Mucosa of rectum (tissue), 2 donors: ENCODE measurements around the gene LIN37.
"Not testable (repeated sequence)": the region's sequence is repeated elsewhere in the genome, so short reads cannot be mapped to it uniquely, and the experiment has no call there.

Experiments used
- H3K27ac ChIP-seq, 2 donors: one replicate each; pipeline ENCODE4 v1.7.0; 2013; ENCODE audit warnings: inconsistent platforms in 2 of 2, low read depth in 2 of 2, low read length in 2 of 2
- H3K27me3 ChIP-seq, 2 donors: one replicate each; pipeline ENCODE4 v1.7.0; 2013; ENCODE audit warnings: low read length in 2 of 2; ENCODE audit not compliant: control insufficient read depth in 2 of 2, insufficient read depth in 2 of 2
- H3K36me3 ChIP-seq, 2 donors: one replicate each; pipeline ENCODE4 v1.7.0; 2013; ENCODE audit warnings: low read length in 2 of 2; ENCODE audit not compliant: control insufficient read depth in 2 of 2, insufficient read depth in 2 of 2
- H3K4me1 ChIP-seq, 2 donors: one replicate each; pipeline ENCODE4 v1.7.0; 2013; ENCODE audit warnings: low read length in 2 of 2, mild to moderate bottlenecking in 1 of 2; ENCODE audit not compliant: control insufficient read depth in 2 of 2, insufficient read depth in 2 of 2
- H3K4me3 ChIP-seq, 2 donors: one replicate each; pipeline ENCODE4 v1.7.0; 2013; ENCODE audit warnings: low read length in 2 of 2
- H3K9ac ChIP-seq, 2 donors: one replicate each; pipeline ENCODE4 v1.7.0; 2013; ENCODE audit warnings: low read length in 2 of 2, low read depth in 1 of 2, mild to moderate bottlenecking in 1 of 2
- H3K9me3 ChIP-seq, 2 donors: one replicate each; pipeline ENCODE4 v1.7.0; 2013; ENCODE audit warnings: low read length in 2 of 2; ENCODE audit not compliant: control insufficient read depth in 2 of 2
- donor health status: healthy.
- donor health status: Normal muscosa, but diverticular disease.

Gene LIN37

DNA sequence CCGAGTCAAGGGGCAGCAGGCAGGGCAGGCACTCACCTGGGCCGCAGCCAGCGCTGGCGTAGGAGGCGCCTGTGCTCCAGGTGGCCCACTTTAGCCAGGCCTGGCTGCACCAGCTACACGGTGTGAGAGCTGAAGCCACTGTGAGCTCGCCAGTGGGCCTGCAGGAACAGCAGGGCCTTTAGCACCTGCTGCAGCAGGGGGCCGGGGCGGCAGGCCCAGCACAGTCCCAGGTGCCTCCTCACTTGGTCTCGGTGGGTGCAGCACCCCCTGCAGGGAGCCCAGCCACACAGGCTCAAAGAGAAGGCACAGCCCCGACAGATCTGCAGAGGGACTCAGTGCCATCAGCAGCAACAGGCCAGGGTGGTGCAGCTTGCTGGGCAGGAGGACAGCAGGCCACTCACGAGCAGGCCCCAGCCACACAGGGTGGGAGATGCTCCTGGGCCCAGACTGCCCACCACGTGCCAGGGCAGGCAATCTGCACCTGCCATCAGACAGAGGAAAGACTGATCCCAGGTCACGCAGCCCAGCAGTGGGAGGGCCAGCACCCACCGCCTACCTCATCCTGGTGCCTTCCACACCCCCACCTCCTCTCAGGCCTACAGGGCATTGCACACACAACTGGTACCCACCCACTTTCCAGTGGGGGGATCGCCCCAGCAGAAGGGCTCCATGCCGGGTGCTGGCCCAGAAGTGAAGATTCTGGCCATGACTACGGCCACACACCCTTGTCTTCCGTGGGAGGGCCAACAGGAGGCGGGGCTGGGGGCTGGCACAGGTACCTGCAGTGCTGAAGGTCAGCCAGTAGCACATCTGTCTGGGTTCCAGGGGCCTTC lies 42.8 kb downstream of the LIN37 start:
- no peaks in the 10 kb centered on the region for H3K27me3 ChIP-seq
- no peak overlapping the region for H3K4me3 ChIP-seq
- H3K9ac ChIP-seq: no peak overlapping the region
- no peak overlapping the region for H3K27ac ChIP-seq
- H3K9me3 ChIP-seq: no peaks in the 10 kb centered on the region
- no peaks in the 10 kb centered on the region for H3K36me3 ChIP-seq
- no peaks in the 10 kb centered on the region for H3K4me1 ChIP-seq

DNA sequence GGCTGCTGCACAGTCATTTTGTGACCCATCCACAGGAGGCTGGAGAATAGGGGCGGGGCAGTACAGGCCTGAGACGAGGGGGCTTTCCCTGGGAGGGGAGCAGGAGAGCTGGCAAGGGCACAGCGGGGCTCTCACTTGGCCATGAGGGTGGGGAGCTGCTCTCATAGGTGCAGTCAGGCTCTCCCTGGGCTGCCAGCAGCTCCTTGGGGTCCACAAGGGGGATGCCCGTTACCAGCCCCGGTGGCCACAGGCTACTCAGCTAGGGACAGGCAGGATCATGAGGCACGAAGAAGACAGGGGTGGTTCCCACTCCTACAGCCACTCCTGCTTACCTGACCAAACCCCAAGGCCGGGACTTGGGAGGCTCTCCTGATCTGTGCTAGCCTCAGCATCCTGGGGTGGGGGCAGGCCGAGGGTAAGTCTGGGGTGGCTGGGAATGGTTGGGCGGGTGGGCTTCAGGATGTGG lies 43.5 kb downstream of the LIN37 start:
- Histone ChIP-seq H3K27ac (no peak overlapping the region), H3K9ac (no peak overlapping the region), H3K36me3 (no peaks in the 10 kb centered on the region), H3K27me3 (peaks cover 3 to 6% of the 10 kb centered on the region in 2 donors), H3K9me3 (no peaks in the 10 kb centered on the region), H3K4me1 (no peaks in the 10 kb centered on the region), H3K4me3 (no peak overlapping the region)

DNA sequence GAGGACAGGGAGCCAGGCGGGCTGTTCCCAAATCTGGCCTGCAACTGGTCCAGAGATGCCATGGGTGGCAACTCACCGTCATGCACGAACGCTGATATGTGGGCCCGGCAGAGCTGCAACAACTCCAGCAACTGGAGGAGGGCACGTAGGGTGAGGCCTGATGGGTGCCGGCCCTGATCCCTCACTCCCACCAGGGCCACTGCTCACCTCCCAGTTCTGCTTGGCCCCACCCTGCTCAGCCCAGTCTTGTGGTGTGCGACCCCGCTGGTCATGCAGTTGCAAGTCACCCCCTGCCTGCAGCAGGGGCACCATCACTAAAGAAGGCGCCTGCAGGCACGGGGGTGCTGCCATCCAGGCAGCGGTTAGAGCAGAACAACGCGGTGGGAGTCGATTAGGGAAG lies 43.9 kb downstream of the LIN37 start:
- no peak overlapping the region for H3K9ac ChIP-seq
- H3K27me3 ChIP-seq: peaks cover 3 to 10% of the 10 kb centered on the region in 2 donors
- no peak overlapping the region for H3K4me3 ChIP-seq
- H3K36me3 ChIP-seq: no peaks in the 10 kb centered on the region
- H3K9me3 ChIP-seq: no peaks in the 10 kb centered on the region
- no peaks in the 10 kb centered on the region for H3K4me1 ChIP-seq
- H3K27ac ChIP-seq: no peak overlapping the region

DNA sequence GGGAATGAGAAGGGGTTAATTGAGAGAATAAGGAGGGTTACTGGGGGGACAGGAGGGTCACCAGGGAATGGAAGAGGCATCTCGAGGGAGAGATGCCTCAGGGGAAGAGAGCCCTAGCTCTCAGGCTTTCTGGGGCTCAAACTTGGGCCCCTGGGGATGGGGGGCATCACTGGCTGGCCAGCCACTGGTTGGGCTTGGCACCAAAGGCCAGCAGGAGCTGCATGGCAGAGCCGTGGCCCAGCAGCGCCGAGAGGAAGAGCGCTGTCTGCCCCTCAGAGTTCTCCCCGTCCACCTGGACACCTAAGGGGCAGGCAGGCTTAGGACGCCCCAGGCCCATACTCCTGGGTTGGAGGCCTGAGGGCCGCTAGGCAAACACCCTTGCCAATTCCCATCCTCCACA lies 44.5 kb downstream of the LIN37 start:
- Histone ChIP-seq H3K27me3 (peaks cover 3 to 10% of the 10 kb centered on the region in 2 donors), H3K36me3 (no peaks in the 10 kb centered on the region), H3K27ac (no peak overlapping the region), H3K4me1 (no peaks in the 10 kb centered on the region), H3K9ac (no peak overlapping the region), H3K4me3 (no peak overlapping the region), H3K9me3 (no peaks in the 10 kb centered on the region)

DNA sequence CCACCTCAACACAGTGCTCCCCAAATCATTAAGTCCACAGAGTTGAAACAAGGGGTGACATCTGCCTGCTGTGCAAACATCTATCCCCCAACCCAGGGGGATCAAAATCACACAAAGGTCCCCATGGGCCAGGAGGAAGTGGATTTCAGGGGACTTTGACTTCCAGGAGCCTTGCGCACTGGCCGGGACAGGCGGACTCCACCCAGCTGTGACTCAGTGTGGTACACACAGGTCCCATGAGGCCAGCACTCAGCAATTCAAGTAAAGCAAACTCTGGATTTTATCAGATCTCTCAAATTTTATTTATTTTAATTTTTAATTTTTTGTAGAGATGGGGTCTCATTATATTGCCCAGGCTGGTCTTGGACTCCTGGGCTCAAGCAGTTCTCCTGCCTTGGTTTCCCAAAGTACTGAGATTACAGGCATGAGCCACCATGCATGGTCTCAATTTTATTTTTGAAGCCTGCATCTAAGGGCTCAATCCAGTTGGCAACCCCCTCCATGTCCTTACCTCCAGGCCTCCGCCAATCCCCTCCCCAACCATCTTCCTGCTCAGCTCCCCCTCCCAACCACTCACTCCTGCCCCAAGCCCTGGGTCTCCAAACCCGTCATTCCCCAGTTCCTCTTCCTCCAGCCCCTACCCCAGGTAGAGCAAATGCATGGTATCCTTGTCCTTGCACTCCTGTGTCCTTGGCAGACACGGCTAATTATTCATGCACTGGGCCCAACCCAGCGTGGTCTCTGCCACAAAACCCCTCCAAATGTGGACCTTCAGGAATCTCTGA lies 45.2 kb downstream of the LIN37 start:
- Histone ChIP-seq H3K9me3 (no peaks in the 10 kb centered on the region), H3K27me3 (peaks cover 3 to 10% of the 10 kb centered on the region in 2 donors), H3K4me3 (no peak overlapping the region), H3K27ac (no peak overlapping the region), H3K4me1 (no peaks in the 10 kb centered on the region), H3K36me3 (no peaks in the 10 kb centered on the region), H3K9ac (no peak overlapping the region)

DNA sequence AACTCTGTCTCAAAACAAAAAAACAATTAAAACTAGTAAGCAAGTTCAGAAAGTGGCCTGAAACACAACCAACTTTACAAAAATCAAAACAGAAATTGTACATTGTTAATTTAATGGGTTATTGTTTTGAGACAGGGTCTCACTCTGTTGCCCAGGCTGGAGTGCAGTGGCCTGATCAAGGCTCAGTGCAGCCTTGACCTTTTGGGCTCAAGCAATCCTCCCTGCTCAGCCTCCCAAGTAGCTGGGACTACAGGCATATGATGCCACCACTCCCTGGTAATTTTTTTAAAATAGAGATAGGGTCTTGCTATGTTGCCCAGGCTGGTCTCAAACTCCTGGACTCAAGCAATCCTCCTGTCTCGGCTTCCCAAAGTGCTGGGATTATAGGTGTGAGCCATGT lies 47.2 kb downstream of the LIN37 start:
- H3K9me3 ChIP-seq, H3K9ac ChIP-seq, H3K4me3 ChIP-seq, H3K4me1 ChIP-seq, H3K36me3 ChIP-seq, H3K27ac ChIP-seq: not testable (repeated sequence)
- peaks cover 3 to 13% of the 10 kb centered on the region in 2 donors for H3K27me3 ChIP-seq

DNA sequence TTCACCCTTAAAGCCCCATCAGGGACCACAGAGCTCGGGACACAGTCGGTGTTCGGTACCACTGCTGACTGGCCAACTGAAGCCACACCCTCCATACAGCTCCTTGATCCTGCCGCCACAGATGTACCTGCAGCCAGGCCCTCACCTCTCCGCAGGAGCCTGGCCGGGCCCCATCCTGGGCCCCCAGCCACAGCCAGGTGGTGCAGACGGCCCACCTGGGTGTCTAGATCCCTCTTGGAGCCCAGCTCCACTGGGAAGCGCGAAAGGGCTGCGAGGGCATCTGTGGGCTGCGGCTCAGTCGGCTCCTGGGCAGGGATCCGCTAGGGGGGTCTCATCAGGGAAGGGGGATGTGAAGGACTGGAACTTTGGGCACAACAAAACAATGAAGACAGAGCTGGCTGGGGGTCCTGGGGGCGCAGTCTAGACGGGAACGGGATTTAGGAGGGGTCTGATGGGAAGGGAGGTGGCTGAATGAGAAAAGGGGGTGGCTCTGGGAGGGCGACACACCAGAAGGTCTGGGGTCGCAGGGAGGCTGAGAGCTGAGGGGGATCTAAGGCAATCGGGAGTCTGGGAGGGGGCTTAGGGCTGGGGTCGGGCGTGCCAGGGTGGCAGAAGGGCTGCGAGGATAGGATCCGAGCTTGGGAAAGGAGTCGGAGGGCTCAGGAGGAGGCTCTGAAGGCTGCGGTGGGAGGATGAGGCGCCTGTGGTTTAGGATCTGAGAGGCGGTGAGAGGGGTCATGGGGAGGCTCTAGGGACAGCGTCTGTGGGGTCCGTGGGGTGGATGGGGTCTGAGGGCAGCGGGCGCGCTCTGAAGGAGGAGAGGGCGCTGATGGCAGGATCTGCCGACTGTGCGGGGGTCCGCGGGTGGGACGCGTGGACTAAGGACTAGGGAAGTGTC lies 48.5 kb downstream of the LIN37 start:
- peaks cover 3 to 13% of the 10 kb centered on the region in 2 donors for H3K27me3 ChIP-seq
- no peak overlapping the region for H3K27ac ChIP-seq
- H3K9me3 ChIP-seq: no peaks in the 10 kb centered on the region
- no peaks in the 10 kb centered on the region for H3K36me3 ChIP-seq
- H3K4me3 ChIP-seq: no peak overlapping the region
- H3K9ac ChIP-seq: no peak overlapping the region
- no peaks in the 10 kb centered on the region for H3K4me1 ChIP-seq

DNA sequence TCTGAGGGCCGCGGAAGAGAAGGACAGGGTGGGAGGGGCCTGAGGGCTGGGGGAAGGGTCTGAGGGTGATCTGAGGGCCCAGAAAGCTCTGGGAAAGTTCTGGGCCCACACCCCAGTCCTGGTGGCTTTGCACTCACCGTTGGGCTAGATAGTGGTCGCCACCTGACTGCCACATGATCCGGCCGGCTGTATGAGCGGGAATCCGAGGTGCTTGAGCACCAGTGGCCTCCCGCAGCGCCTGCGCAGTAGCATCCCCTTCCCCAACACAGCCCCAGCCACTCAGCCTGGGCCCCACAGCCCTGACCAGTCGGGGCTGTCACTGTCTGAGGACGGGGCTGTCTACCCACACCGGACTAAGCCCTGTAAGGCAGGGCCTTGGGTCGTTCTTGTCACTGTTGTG lies 49.3 kb downstream of the LIN37 start:
- H3K4me1 ChIP-seq: no peaks in the 10 kb centered on the region
- no peak overlapping the region for H3K27ac ChIP-seq
- no peak overlapping the region for H3K9ac ChIP-seq
- peaks cover 3 to 13% of the 10 kb centered on the region in 2 donors for H3K27me3 ChIP-seq
- H3K9me3 ChIP-seq: no peaks in the 10 kb centered on the region
- no peaks in the 10 kb centered on the region for H3K36me3 ChIP-seq
- no peak overlapping the region for H3K4me3 ChIP-seq

DNA sequence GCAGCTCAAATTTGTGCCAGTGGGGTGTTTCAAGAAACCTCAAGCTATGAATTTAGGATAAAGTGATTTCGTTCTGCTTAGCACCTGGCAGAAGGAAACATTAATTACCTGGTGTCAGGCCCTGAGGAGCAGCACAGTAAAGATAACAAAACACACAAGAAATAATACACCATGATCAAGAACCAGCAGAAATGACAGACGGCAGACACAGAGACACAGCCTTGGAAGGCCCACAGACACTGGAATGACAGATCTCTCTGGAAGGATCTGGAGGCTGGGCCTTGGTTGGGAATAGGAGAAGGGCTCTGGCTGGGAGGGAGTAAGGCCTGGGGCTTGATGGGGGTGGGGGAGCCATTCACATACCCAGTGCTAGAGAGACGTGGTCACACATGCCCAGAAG lies 53.5 kb downstream of the LIN37 start:
- H3K36me3 ChIP-seq: no peaks in the 10 kb centered on the region
- H3K9me3 ChIP-seq: no peaks in the 10 kb centered on the region
- H3K9ac ChIP-seq: no peak overlapping the region
- H3K27me3 ChIP-seq: peaks cover 0 to 7% of the 10 kb centered on the region in 2 donors
- no peak overlapping the region for H3K27ac ChIP-seq
- H3K4me1 ChIP-seq: no peaks in the 10 kb centered on the region
- no peak overlapping the region for H3K4me3 ChIP-seq
